Trophoblast cell (in vitro differentiated cells and primary cell): ENCODE results near the gene IRS2.
A peak's percentile ranks its signal among the peaks of the same experiment; 100 is the strongest.

Experiments used
- DNase-seq, 2 donors: peaks; one replicate each; pipeline ENCODE4 v3.0.0-alpha.2; 2016
- H2AFZ ChIP-seq: 2 replicates; pipeline ENCODE4 v1.6.1; 2013; ENCODE audit warnings: low read length, moderate library complexity, mild to moderate bottlenecking; ENCODE audit not compliant: insufficient read depth, poor library complexity
- H2AK5ac ChIP-seq: 2 replicates; pipeline ENCODE4 v1.6.1; 2013; ENCODE audit warnings: mild to moderate bottlenecking, low read length
- H2BK120ac ChIP-seq: 2 replicates; pipeline ENCODE4 v1.6.1; 2013; ENCODE audit warnings: low read length, mild to moderate bottlenecking, moderate library complexity; ENCODE audit not compliant: insufficient read depth, poor library complexity
- H2BK12ac ChIP-seq: 2 replicates; pipeline ENCODE4 v1.6.1; 2013; ENCODE audit warnings: mild to moderate bottlenecking, low read length, moderate library complexity
- H2BK5ac ChIP-seq: 2 replicates; pipeline ENCODE4 v1.6.1; 2013; ENCODE audit warnings: low read length, low read depth, moderate library complexity, mild to moderate bottlenecking; ENCODE audit not compliant: poor library complexity
- H3K14ac ChIP-seq: 2 replicates; pipeline ENCODE4 v1.6.1; 2013; ENCODE audit warnings: mild to moderate bottlenecking, low read length
- H3K18ac ChIP-seq: 2 replicates; pipeline ENCODE4 v1.6.1; 2013; ENCODE audit warnings: mild to moderate bottlenecking, low read length
- H3K23ac ChIP-seq: 2 replicates; pipeline ENCODE4 v1.6.1; 2013; ENCODE audit warnings: low read length
- H3K27ac ChIP-seq: 2 replicates; pipeline ENCODE4 v1.5.1; 2013; ENCODE audit warnings: low read depth, mild to moderate bottlenecking, inconsistent platforms, low read length, moderate library complexity
- H3K27me3 ChIP-seq: 2 replicates; pipeline ENCODE4 v1.6.1; 2013; ENCODE audit warnings: inconsistent platforms, mild to moderate bottlenecking, low read length, moderate library complexity; ENCODE audit not compliant: insufficient read depth
- H3K36me3 ChIP-seq, 2 experiments: 1 replicate in 1 of 2; 2 replicates in 1 of 2; pipeline ENCODE4 v1.6.1; 2013; ENCODE audit warnings: low read length in 2 of 2, mild to moderate bottlenecking in 2 of 2, moderate library complexity in 1 of 2; ENCODE audit not compliant: insufficient read depth in 2 of 2, control insufficient read depth in 1 of 2
- H3K4ac ChIP-seq: 2 replicates; pipeline ENCODE4 v1.6.1; 2013; ENCODE audit warnings: low read depth, mild to moderate bottlenecking, low read length, moderate library complexity
- H3K4me1 ChIP-seq, 2 experiments: 1 replicate in 1 of 2; 2 replicates in 1 of 2; pipeline ENCODE4 v1.6.1; 2013; ENCODE audit warnings: low read length in 2 of 2, mild to moderate bottlenecking in 2 of 2, moderate library complexity in 1 of 2; ENCODE audit not compliant: insufficient read depth in 2 of 2, control insufficient read depth in 1 of 2
- H3K4me2 ChIP-seq: 2 replicates; pipeline ENCODE4 v1.6.1; 2013; ENCODE audit warnings: inconsistent platforms, mild to moderate bottlenecking, low read length, moderate library complexity
- H3K4me3 ChIP-seq: 2 replicates; pipeline ENCODE4 v1.5.1; 2013; ENCODE audit warnings: mild to moderate bottlenecking, low read depth, low read length, inconsistent platforms
- H3K79me1 ChIP-seq: one replicate; pipeline ENCODE4 v1.6.1; 2013; ENCODE audit warnings: low read length
- H3K79me2 ChIP-seq: 2 replicates; pipeline ENCODE4 v1.6.1; 2013; ENCODE audit warnings: low read length, mild to moderate bottlenecking; ENCODE audit not compliant: control insufficient read depth, insufficient read depth, poor library complexity
- H3K9ac ChIP-seq: 2 replicates; pipeline ENCODE4 v1.6.1; 2013; ENCODE audit warnings: mild to moderate bottlenecking, low read length
- H3K9me3 ChIP-seq: 2 replicates; pipeline ENCODE4 v1.6.1; 2013; ENCODE audit warnings: low read depth, mild to moderate bottlenecking, control low read depth, inconsistent platforms, low read length; ENCODE audit not compliant: insufficient read depth
- H4K12ac ChIP-seq: 2 replicates; pipeline ENCODE4 v1.6.1; 2013; ENCODE audit warnings: low read depth, mild to moderate bottlenecking, low read length, moderate library complexity
- H4K8ac ChIP-seq: 2 replicates; pipeline ENCODE4 v1.6.1; 2013; ENCODE audit warnings: low read depth, mild to moderate bottlenecking, low read length, moderate library complexity
- H4K91ac ChIP-seq: one replicate; pipeline ENCODE4 v1.6.1; 2013; ENCODE audit warnings: low read depth, mild to moderate bottlenecking, low read length, moderate library complexity
- WGBS: extraction: QIAGEN DNeasy Blood & Tissue Kit; methylation state at CpG from one replicate; pipeline ENCODE4 v1.1.7; 2013; ENCODE audit warnings: missing lambda C conversion rate; ENCODE audit not compliant: insufficient read length, insufficient coverage; ENCODE audit errors: extremely low coverage; 5-methylcytosine and 5-hydroxymethylcytosine counted together

The IRS2 gene

GRCh38 chr13:109778102-109778542 is 8.3 kb downstream of the IRS2 start:
- no peaks in the 10 kb centered on the region for H3K9me3 ChIP-seq
- no peaks in the 10 kb centered on the region for H3K27me3 ChIP-seq
- H4K12ac ChIP-seq = no peak overlapping the region
- H2BK120ac ChIP-seq = no peak overlapping the region
- H2AFZ ChIP-seq = no peak overlapping the region
- no peak overlapping the region for H2AK5ac ChIP-seq
- no peak overlapping the region for H2BK12ac ChIP-seq
- peak in 1 of 2 donors; percentile 37 for DNase-seq
- no peaks in the 10 kb centered on the region for H3K79me1 ChIP-seq
- peaks cover 0 to 6% of the 10 kb centered on the region in 2 experiments for H3K4me1 ChIP-seq
- no peak overlapping the region for H4K91ac ChIP-seq
- no peak overlapping the region for H2BK5ac ChIP-seq
- no peak overlapping the region for H3K27ac ChIP-seq
- H3K9ac ChIP-seq = no peak overlapping the region
- H3K4ac ChIP-seq = no peak overlapping the region
- no peak overlapping the region for H4K8ac ChIP-seq
- H3K23ac ChIP-seq = no peak overlapping the region
- no CpG with 5 or more reads among the region's 6 CpGs for WGBS
- no peak overlapping the region for H3K18ac ChIP-seq
- no peak overlapping the region for H3K4me2 ChIP-seq
- no peak overlapping the region for H3K4me3 ChIP-seq
- H3K14ac ChIP-seq = no peak overlapping the region
- no peaks in the 10 kb centered on the region for H3K79me2 ChIP-seq
- H3K36me3 ChIP-seq = peaks cover 14 to 17% of the 10 kb centered on the region in 2 experiments

GRCh38 chr13:109776575-109776974 is 9.8 kb downstream of the IRS2 start:
- H3K23ac ChIP-seq = no peak overlapping the region
- H2AK5ac ChIP-seq = no peak overlapping the region
- H2AFZ ChIP-seq = no peak overlapping the region
- H4K12ac ChIP-seq = no peak overlapping the region
- H3K79me2 ChIP-seq = no peaks in the 10 kb centered on the region
- peaks cover 6 to 7% of the 10 kb centered on the region in 2 experiments for H3K36me3 ChIP-seq
- no peak overlapping the region for H3K27ac ChIP-seq
- H2BK5ac ChIP-seq = no peak overlapping the region
- H3K4me2 ChIP-seq = no peak overlapping the region
- H3K4me3 ChIP-seq = no peak overlapping the region
- H3K79me1 ChIP-seq = no peaks in the 10 kb centered on the region
- no peak overlapping the region for H2BK120ac ChIP-seq
- no peak overlapping the region for H3K9ac ChIP-seq
- H2BK12ac ChIP-seq = no peak overlapping the region
- no peaks in the 10 kb centered on the region for H3K9me3 ChIP-seq
- H4K91ac ChIP-seq = no peak overlapping the region
- no peak overlapping the region for H4K8ac ChIP-seq
- DNase-seq = no peak
- H3K4me1 ChIP-seq = peaks cover 0 to 6% of the 10 kb centered on the region in 2 experiments
- no peaks in the 10 kb centered on the region for H3K27me3 ChIP-seq
- no peak overlapping the region for H3K4ac ChIP-seq
- H3K18ac ChIP-seq = no peak overlapping the region
- no peak overlapping the region for H3K14ac ChIP-seq

- no peak overlapping the region for H3K4me3 ChIP-seq
- no peaks in the 10 kb centered on the region for H3K79me2 ChIP-seq
- no CpG with 5 or more reads among the region's 4 CpGs for WGBS
- no peak overlapping the region for H3K4ac ChIP-seq
- no peak overlapping the region for H3K14ac ChIP-seq
- DNase-seq = no peak
- no peak overlapping the region for H3K23ac ChIP-seq
- no peak overlapping the region for H2BK5ac ChIP-seq
- H3K4me2 ChIP-seq = no peak overlapping the region
- no peaks in the 10 kb centered on the region for H3K4me1 ChIP-seq
- no peak overlapping the region for H3K18ac ChIP-seq
- H3K36me3 ChIP-seq = peaks cover 5 to 6% of the 10 kb centered on the region in 2 experiments
- H4K91ac ChIP-seq = no peak overlapping the region
- no peak overlapping the region for H3K27ac ChIP-seq
- no peak overlapping the region for H2BK12ac ChIP-seq
- H3K9me3 ChIP-seq = no peaks in the 10 kb centered on the region
- no peaks in the 10 kb centered on the region for H3K79me1 ChIP-seq
- no peak overlapping the region for H2AK5ac ChIP-seq
- H2BK120ac ChIP-seq = no peak overlapping the region
- H3K27me3 ChIP-seq = no peaks in the 10 kb centered on the region
- H2AFZ ChIP-seq = no peak overlapping the region
- H4K12ac ChIP-seq = no peak overlapping the region
- H3K9ac ChIP-seq = no peak overlapping the region
- no peak overlapping the region for H4K8ac ChIP-seq
Measured at GRCh38 chr13:109773786-109774185, 12.6 kb downstream of the IRS2 start.

GRCh38 chr13:109773276-109773675 is 13.1 kb downstream of the IRS2 start:
- Histone ChIP-seq H4K8ac (no peak overlapping the region), H3K27ac (no peak overlapping the region), H4K12ac (no peak overlapping the region), H3K79me1 (no peaks in the 10 kb centered on the region), H3K23ac (no peak overlapping the region), H3K4me3 (no peak overlapping the region), H3K4me1 (no peaks in the 10 kb centered on the region), H3K4ac (no peak overlapping the region), H3K18ac (no peak overlapping the region), H4K91ac (no peak overlapping the region), H3K4me2 (no peak overlapping the region), H2AK5ac (no peak overlapping the region), H3K27me3 (no peaks in the 10 kb centered on the region), H2AFZ (no peak overlapping the region), H3K79me2 (no peaks in the 10 kb centered on the region), H3K9ac (no peak overlapping the region), H3K14ac (no peak overlapping the region), H3K36me3 (peaks cover 5 to 6% of the 10 kb centered on the region in 2 experiments), H2BK5ac (no peak overlapping the region), H2BK12ac (no peak overlapping the region), H3K9me3 (no peaks in the 10 kb centered on the region), H2BK120ac (no peak overlapping the region)
- no CpG with 5 or more reads among the region's 6 CpGs for WGBS
- peak in 1 of 2 donors; percentile 41 for DNase-seq
